GM21786 (cell line): ENCODE data around the gene GPANK1.

ENCODE experiments used
- ATAC-seq: cut with Tn5 transposase; IDR thresholded peaks from one replicate; pipeline ENCODE4 v1.9.1; 2021; ENCODE audit not compliant: unreplicated experiment

GPANK1 gene

DNA sequence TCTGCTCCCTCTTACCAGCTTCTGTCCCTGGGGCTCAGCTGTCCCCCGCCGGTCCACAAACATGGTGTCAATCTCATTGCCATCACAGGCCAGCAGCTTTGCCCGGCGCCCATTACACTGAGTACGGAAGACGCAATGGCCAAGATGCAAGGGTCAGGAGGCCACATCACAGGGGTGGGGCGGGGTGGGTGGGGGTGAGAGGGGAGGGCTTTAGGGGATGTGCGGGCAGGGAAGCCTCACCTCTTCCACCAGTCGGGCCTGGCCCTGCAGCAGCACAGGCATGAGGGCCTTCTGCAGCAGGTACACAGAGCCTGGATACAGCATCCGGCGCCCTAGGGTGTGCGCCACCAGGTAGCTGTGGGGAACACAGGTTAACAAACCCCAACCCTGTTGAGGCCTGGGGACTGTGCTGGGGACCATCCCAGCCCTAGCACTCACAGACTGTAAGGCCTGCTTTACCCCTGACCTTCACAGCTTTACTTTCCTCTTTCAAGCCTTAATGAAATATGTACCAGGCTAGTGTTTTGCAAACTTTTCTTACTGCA, 26.8 kb upstream of the GPANK1 start:
- ATAC-seq = no peak

DNA sequence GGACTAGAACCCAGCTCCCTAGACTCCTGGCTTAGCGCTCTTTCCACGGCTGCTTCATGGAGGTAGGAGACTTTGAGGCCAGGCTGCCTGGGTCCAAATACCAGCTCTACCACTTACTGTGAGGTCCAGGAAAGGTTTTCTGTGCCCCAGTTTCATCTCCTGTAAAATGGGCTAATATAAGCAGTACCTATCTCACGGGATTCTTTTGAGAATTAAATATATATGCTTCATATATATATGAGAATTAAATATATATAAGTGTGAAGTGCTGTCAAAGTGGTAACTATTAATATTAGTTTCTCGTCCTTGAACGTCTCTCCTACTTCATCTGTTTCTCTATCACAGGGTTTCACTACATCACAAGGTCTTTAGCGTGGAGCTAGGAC, 26.3 kb upstream of the GPANK1 start:
- no peak for ATAC-seq

DNA sequence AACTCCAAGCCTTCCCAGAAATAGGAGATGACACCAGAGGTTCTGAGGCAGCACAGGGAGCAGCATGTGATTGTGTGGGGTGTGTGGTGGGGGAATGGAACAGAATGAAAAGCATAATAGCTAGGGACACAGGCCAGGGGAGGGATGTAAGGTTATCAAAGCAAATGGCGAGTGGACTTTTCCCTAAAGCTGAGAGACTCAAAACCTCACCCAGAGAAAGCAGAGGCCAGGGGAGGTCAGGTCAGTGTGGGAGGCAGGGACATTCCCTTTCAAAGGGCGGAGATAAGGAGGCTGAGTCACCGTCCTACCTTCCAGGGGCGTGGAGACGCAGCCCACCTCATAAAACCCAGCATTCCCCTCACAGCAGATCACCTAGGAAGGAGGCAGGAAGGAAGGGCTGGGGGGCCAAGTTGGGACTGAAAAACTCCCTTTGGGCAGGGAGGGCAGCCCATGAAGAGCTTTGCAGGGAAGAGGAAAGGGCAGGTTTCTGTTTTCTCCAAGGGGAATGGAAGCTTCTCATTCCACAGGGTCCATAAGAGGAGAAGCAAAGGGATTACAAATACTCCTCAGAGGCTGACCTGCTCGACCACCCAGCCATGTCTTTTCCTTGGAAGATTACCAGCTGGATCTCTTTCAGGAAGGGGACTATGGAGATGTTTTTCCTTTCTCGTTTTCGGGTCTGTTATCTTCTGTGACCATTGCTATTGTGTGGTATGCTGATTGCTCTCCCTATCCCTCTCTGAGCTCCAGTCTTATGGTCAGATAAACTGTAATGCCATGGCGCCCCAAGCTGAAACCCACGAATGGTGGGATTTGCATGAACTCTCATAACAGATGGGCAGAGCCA, 25.7 kb upstream of the GPANK1 start:
- no peak for ATAC-seq

DNA sequence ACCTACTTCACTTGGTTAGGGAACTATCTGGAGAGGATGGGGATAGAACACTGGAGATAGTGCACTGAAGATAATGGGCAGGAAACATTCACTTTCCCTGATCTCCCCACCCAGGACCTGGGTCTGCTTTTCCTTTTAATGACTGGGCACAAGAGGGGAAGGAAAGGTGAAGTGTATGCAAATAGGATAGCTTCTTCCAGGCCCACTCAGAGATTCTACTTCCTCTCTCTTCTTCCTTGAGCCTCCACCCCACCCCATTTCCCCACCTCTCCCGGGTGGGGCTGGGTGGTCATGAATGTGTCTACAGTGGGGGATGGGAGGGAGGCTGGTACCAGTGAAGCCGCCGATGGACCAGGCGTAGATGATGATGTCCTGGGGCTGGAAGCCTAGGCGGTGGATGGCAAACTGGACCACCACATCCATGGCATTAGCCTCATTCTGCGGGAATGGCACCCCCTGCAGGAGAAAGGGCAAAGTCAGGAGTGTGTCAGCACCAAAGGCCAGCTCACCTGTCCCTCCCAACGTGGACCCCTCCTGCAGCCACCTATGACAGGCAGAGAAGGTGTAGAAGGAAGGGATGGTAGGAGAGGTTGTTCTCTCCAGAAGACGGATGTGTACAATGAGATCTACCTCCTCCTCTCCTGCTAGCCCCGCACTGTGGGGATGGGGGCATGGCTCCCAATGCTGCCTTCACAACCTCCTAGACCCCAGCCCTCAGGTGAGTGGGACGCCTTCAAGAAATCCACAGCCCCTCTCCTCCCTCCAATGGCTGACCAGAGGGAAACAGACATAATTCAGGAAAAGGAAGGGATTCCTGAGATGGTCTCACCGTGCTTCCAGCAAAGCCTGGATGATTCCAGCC, 24.7 kb upstream of the GPANK1 start:
- no peak for ATAC-seq

DNA sequence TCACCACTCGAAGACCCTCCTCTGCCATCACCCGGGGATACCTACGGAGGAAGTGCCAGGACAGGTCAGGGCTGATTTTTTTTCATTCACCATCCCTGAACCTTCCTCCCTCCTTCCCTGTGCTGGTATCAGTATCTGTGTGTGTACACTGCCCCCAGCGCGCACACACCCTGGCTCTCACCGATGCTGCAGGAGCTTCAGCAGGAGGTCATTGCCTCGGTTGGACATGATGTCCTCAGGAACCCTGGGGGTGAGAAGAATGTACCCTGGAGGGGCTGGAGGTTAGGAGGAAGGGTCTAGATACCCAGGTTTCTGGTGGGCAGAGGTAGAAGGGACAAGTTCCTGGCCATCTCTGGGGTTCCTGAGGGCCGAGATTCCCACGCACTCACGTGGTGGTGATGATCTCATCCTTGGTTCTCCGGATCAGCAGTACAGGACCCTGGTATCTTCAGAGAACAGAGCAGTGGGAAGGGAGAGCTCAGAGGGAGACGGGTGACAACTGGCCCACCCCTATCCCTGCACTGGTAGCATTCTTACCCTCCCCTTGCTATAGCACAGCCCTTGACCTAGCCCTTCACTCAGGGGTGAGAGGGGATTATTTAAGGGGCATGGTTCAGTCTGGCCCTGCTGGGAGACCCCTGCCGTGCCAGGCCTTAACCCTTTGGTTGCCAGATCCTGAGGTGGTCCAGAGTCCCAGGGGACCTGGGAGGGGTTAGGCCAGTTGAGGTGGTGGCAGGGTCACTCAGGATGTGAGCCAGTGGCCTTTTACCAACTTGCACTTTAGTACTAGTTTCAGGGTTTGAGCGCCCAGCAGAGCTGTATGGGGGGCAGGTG, 23.3 kb upstream of the GPANK1 start:
- no peak for ATAC-seq

DNA sequence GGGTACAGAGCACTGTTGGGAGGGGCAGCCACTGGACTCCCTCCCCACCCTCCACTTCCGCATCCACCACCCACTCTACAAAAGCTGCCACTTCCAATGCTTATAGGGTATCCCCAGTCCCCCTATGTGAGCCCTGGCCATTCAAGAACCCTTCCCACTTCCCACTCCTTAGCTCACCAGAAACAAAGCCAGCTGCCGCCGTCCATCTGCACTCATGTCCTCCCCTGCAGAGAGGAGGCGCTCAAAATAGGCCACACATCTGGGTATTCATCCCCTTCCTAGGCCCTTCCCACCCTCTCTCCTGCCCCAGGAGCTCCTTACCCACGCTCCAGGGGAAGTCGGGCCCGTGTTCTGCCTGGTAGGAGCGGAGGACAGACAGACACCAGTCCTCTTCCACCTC, 22.5 kb upstream of the GPANK1 start:
- ATAC-seq = no peak

DNA sequence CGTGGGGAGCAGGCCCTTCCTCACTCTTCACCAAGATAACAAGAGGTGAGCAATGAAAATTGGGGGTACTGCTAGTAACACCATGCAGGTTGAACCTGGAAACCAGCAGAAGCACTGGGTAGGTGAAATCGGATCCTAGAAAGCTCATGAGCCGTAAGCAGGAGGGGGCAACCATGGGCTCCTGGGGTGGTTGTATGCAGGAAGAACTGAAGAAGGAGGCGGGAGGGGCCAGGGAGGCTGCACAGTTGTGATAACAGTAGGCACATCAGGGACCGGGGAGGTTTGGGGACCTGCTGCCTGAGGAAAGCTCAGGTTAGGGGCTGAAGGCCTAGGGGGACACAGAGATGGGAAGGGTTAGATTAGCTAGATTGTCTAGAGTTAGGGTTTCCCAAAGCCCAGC, 21.7 kb upstream of the GPANK1 start:
- no peak for ATAC-seq

DNA sequence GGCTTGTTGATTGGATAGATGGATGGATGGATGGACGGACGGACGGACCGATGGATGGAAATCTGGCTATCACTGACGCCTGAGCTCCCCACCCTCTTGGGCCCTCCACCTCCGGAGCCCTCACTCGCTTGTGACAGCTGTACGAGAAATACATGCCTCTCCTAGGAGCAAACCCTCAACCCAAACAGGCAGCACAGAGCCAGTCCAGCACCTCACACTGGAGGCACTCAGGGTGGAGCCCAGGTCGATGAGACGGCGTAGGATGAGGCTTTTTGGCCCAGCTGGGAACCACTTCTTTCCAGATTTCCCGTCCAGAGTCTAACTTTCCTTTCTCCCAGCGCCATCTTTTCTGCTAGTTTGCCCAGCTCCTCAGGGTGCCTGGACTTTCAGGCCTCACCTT, 18.8 kb upstream of the GPANK1 start:
- ATAC-seq = no peak

DNA sequence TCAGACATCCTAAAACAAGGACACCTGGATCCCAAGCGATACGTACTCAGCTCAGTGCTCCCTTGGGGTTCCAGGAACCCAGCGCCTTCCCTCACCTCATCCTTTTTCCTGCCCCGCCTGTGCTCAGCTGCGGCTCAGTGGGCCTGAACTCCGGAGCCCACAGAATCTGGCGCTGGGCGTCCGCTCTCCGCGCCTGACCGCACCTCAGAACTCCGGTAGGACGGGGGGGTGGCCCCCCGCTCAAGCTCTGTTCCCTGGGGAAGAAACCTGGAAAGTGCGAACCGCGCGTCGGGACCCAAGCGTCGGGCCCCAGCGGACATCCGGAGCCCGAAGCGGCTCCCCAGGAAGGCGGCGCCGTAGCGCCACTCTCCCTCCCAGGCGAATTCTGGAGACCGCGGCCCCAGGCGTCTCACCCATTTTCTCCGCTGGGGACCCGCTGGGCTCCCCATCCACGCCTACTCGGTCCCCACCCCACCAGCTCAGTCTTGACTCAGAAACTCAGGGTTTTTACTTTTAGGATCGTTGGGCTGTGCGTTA, 16.4 kb upstream of the GPANK1 start:
- no peak for ATAC-seq

DNA sequence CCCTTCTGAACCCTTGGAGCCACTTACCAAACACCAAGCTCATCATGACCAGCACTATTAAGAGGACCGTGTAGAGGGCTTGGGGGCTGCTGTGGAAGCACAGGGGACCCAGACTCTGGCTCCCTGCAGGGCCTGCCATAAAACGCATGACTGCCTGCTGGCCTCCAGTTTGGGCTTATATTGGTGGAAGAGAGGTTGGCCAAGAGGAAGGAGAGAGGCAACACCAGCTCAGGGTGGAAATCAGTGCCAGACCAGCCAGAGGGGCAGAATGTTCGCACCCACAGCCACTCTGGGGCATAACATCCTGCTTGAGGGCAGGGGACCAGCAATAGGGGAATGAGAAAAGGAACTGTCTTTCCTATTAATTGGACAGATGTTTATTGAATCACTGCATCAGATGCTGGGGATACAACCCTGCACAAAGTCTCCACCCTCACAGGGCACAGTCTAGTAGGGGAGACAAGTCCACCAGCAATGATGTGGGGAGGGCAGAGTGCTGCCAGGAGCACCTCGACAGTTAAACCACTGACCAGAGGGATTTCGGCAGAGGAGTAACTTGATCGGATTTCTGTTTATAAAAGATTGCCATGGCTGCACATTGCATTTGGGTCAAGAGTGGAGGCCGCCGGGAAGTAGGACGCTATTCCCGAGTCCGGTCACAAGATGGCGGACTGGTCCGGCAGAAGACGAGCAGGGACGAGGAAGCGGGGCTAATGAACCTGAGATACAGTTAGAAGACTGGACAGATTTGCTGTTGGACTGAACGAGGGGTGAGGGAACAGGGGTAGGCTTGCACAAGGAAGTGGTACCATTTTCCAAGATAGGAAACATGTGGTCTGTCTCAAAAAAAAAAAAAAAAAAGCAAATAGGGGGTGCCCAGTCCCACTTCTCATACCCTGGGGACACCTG, 15.7 kb upstream of the GPANK1 start, which contains the start of gene LY6G5C:
Gene LY6G5C (minus strand): TSS at position 842 of the 909 bp plus-strand sequence. CDS start 694 bp downstream, at position 148.
- no peak for ATAC-seq

DNA sequence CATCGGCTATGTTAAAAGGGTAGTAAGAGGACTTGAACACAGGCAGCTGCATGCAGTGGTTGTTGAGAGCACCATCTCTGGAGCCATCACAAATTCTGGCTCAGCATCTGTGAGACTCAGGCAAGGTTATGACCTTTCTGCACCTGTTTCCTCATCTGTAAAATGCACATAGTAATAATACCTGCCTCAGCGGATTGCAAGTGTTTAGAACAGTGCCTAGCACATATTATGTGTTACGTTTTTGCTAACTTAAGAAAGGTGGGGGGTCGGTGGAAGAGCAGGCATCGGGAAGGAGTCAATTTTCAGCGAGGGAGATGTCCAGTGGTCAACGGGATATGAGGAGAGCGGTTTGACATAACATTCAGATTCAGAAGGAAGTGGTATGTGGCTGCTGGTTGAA, 13.2 kb upstream of the GPANK1 start:
- no peak for ATAC-seq

DNA sequence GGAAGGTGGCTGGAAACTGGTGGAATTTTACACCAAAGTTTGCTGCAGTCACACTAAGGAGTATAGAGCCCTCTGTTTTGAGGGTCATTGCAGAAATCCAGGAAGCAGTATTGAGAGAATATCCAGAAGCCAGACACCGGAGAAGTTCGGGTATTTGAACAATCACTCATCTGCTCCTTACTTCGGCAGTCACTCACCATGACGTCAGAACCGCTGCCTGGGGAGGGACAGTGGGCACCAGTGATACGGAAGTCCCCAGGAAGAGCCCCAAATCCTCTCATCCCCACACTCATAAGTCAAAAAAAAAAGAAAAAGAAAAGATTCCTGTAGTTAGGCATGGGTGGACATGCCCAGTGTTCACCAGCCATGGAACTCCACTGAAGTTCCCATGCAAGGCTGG, 12.1 kb upstream of the GPANK1 start:
- no peak for ATAC-seq

DNA sequence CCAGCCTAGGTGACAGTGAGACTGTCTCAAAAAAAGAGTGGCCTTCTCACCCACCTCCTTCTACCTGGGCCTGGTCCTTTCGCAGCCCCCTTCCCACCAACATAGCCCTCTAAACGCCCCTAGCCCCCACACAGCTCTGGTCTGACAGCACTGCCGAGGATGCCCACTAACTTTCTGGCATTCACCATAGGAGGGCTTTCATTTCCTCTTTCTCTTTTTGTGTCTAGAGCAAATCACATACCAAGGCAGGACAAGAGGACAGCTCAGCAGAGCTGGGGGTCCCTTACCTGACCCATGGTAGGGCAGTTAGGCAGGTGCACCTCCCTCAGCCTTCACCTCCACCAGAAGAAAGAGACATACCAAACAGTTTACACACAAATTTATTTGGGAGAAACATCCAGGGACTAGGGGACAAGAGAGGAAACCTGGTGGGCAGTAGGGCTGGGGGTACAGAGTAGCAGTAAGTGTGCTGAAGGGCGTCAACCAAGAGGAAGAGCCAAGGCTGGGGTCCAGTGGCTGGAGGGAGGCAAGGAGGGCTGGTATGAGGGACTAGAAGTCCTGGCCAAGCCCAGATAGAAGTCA, 11.6 kb upstream of the GPANK1 start:
- no peak for ATAC-seq

DNA sequence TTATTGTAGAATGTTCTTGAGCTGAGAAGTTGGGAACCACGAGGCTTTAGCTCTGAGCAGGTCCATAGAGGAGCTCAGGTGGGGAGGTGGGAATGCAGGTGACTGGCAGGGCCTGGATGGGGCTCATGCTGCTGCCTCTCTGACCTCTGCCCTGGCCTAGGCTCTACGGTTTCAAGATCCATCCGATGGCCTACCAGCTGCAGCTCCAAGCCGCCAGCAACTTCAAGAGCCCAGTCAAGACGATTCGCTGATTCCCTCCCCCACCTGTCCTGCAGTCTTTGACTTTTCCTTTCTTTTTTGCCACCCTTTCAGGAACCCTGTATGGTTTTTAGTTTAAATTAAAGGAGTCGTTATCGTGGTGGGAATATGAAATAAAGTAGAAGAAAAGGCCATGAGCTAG, 4.9 kb upstream of the GPANK1 start, which contains the start of gene LY6G5B:
Gene LY6G5B (plus strand): TSS at position 301 of the 400 bp plus-strand sequence. CDS start 975 bp downstream, outside the sequence.
- no peak for ATAC-seq

DNA sequence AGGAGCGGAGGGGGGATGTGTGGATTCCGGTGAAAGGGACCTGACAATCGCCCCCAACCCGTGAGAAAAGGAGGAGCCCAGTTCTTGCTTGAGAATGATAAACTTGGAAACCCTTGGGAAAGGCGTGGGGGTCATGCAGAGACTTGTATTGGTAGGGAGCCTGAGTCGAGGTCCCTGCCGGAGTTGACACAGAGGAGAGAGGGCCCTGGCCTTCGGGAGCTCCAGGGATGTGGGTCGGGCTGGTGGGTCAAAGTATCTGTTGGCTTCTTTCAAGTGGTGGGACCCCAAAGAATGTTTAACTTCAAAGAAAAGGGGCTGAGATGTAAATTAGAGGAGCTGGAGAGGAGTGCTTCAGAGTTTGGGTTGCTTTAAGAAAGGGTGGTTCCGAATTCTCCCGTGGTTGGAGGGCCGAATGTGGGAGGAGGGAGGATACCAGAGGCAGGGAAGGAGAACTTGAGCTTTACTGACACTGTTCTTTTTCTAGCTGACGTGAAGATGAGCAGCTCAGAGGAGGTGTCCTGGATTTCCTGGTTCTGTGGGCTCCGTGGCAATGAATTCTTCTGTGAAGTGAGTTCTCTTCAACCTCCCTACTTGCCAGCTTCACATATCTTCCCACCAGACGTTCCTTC, 1.7 kb upstream of the GPANK1 start:
- ATAC-seq = no peak

DNA sequence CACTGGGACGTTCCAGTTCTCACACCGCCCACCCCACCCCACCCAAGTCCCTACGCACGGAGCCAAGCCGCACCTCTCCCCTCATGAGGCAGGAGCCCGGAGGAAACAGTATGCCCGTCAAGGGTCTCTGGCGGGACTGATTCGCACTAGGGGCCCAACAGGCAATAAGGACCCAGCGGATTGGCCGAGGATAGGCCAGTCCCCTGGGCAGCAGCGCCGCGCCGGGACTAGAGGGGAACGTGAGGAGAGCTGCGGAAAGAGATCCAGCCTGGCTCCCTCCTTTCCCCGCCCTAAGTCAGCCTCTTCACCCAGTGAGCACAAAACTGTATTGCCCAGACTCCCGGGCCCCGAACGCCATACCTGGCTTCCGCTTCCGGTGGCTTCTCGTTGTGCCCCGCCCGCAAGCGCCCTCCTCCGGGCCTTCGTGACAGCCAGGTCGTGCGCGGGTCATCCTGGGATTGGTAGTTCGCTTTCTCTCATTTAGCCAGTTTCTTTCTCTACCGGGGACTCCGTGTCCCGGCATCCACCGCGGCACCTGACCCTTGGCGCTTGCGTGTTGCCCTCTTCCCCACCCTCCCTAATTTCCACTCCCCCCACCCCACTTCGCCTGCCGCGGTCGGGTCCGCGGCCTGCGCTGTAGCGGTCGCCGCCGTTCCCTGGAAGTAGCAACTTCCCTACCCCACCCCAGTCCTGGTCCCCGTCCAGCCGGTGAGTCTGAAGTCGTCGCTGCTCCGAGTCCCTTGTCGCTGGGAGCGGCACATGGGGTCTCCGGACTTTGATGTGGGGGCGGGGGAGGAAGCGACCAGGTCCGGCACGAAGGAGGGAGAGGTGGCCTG, 922 bp upstream of the GPANK1 start, which contains the start of gene CSNK2B:
Gene CSNK2B (plus strand): TSS at position 580 of the 836 bp plus-strand sequence. CDS start 752 bp downstream, outside the sequence.
- ATAC-seq = peak; percentile 82

DNA sequence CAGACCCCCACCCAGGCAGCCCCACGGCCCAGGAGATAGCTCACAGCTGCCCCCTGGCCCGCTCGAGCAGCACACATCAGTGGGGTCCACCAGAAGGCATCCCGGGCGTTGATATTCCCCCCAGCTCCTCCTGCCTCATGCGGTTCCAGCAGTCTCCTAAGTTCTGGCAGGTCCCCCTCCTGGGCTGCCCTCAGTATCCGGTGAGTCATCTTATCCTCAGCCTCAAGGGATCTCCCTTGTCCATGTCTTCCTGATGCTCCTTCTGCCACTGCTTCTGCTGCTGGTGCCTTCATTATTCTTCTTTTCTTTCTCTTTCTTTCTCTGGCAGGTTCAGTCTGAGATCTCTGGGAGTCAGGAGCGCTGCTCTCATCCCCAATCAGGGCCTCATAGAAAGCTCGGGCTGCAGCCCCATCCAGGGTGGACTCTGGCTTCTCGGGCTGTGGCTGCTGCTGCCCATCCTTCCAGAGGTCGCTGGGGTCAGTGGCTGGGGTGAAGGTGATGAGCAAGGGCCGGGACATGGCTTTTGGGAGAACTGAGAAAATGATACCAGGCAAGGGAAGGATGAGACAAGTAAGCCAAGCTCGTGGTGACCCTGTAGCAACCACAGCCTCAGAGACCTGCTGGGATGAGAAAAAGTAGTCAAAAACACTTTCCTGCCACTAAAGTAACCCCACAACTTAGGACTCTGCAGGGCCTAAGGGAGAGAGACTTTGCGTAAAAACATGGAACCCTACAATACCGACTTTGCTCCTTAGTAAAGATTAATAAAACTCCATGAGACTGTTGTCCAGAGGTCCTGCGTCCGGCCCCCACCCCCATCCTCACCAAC, 622 bp downstream of the GPANK1 start:
- no peak for ATAC-seq
